ENCODE data around the gene NIBAN1.

The NIBAN1 gene

DNA sequence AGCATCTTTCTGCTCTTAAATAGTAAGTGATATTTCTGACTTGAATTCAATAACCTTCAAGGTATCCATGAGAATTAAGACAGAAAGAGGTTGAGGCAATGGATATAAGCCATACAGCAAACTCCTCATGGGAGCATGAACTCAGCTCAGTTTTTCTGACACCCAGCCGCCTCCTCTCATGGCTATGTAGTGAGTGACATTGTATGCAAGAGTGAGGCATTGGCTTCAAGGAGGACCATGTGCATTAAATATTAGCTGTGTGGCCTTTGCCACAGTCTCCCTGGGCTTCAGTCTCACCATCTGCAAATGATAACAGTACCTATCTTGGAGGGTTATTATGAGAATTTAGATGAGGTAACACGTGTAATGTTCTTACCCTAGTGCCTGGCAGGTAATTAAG is 23.4 kb downstream of the NIBAN1 start:
- no peak overlapping the region for H3K4me3 ChIP-seq (IDR thresholded peaks at IDR 0.05; ENCODE audit: insufficient read depth, low read depth, low read length)
- no peak overlapping the region for H3K9ac ChIP-seq
- no peak overlapping the region for H2AFZ ChIP-seq (ENCODE audit: low read depth)
- no peaks in the 10 kb centered on the region for H3K36me3 ChIP-seq (ENCODE audit: insufficient read depth)
- TF ChIP-seq, protein P1, sequence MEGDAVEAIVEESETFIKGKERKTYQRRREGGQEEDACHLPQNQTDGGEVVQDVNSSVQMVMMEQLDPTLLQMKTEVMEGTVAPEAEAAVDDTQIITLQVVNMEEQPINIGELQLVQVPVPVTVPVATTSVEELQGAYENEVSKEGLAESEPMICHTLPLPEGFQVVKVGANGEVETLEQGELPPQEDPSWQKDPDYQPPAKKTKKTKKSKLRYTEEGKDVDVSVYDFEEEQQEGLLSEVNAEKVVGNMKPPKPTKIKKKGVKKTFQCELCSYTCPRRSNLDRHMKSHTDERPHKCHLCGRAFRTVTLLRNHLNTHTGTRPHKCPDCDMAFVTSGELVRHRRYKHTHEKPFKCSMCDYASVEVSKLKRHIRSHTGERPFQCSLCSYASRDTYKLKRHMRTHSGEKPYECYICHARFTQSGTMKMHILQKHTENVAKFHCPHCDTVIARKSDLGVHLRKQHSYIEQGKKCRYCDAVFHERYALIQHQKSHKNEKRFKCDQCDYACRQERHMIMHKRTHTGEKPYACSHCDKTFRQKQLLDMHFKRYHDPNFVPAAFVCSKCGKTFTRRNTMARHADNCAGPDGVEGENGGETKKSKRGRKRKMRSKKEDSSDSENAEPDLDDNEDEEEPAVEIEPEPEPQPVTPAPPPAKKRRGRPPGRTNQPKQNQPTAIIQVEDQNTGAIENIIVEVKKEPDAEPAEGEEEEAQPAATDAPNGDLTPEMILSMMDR (conservative IDR thresholded peaks at IDR 0.05; ENCODE audit: low read depth, low read length), result no peak
- no peaks in the 10 kb centered on the region for H4K20me1 ChIP-seq (ENCODE audit: insufficient read depth)
- peaks cover 10% of the 10 kb centered on the region for H3K4me1 ChIP-seq (ENCODE audit: low read depth, poor library complexity, severe bottlenecking)
- H3K4me2 ChIP-seq, result no peak overlapping the region
- no peak overlapping the region for H3K27ac ChIP-seq
- no peaks in the 10 kb centered on the region; the same call in 1 of the 2 replicates for H3K79me2 ChIP-seq (ENCODE audit: insufficient read depth, low read depth)
- H3K27me3 ChIP-seq (ENCODE audit: insufficient read depth, low read depth), result no peaks in the 10 kb centered on the region

GRCh38 chr1:184950227-184950626 is 24.1 kb downstream of the NIBAN1 start:
- no peak overlapping the region for H3K4me2 ChIP-seq
- TF ChIP-seq, protein P1 (conservative IDR thresholded peaks at IDR 0.05; ENCODE audit: low read depth, low read length), result no peak

DNA sequence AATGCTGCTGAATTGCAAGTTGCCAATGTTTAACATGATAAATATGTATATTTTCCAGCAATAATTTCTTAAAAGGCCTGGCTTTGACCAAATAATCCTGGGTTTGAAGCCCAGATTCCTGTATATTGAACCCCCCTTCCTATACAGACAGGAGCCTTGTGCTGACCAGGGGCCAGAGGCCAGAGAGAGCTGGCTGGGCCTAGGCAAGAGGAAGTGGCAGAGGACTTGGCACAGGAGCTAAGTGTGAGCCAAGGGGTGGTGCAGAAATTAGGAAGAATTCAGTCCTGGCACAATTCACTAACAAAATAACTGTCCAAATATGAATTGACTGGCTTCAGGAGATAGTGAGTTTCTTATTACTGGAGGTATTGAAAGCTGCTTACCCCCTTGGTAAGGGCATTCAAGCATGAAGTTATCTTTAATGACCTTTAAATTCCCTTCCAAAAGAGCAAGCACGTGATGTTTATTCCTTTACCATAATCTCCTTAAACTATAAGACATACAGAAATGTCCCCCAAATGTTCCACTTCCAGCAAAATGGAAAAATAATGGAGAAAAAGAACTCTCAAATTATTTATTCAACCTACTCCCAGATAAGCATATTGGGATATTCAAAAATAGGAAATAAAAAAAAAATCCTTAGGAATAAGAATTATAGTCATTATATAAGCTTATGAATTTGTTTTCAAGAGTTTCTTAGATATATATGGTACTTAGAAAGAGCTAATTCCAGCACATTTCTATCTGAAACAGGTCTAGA is 26.6 kb downstream of the NIBAN1 start:
- no peak overlapping the region for H2AFZ ChIP-seq (ENCODE audit: low read depth)
- no peaks in the 10 kb centered on the region for H4K20me1 ChIP-seq (ENCODE audit: insufficient read depth)
- no peak overlapping the region for H3K4me3 ChIP-seq (IDR thresholded peaks at IDR 0.05; ENCODE audit: insufficient read depth, low read depth, low read length)
- no peaks in the 10 kb centered on the region for H3K27me3 ChIP-seq (ENCODE audit: insufficient read depth, low read depth)
- peaks cover 15% of the 10 kb centered on the region for H3K4me1 ChIP-seq (ENCODE audit: low read depth, poor library complexity, severe bottlenecking)
- no peaks in the 10 kb centered on the region for H3K36me3 ChIP-seq (ENCODE audit: insufficient read depth)
- no peak overlapping the region for H3K4me2 ChIP-seq
- H3K27ac ChIP-seq, result no peak overlapping the region
- no peaks in the 10 kb centered on the region; the same call in 1 of the 2 replicates for H3K79me2 ChIP-seq (ENCODE audit: insufficient read depth, low read depth)
- H3K9ac ChIP-seq, result no peak overlapping the region
- TF ChIP-seq, protein P1 (conservative IDR thresholded peaks at IDR 0.05; ENCODE audit: low read depth, low read length), result no peak

More at GRCh38 chr1:184950227-184950626, 24.1 kb downstream of the NIBAN1 start:
- Histone ChIP-seq H3K27ac (no peak overlapping the region), H3K36me3 (ENCODE audit: insufficient read depth) (no peaks in the 10 kb centered on the region), H3K27me3 (ENCODE audit: insufficient read depth, low read depth) (no peaks in the 10 kb centered on the region), H2AFZ (ENCODE audit: low read depth) (no peak overlapping the region), H3K9ac (no peak overlapping the region), H3K4me3 (IDR thresholded peaks at IDR 0.05; ENCODE audit: insufficient read depth, low read depth, low read length) (no peak overlapping the region), H3K79me2 (ENCODE audit: insufficient read depth, low read depth) (no peaks in the 10 kb centered on the region; the same call in 1 of the 2 replicates), H3K4me1 (ENCODE audit: low read depth, poor library complexity, severe bottlenecking) (peaks cover 14% of the 10 kb centered on the region), H4K20me1 (ENCODE audit: insufficient read depth) (no peaks in the 10 kb centered on the region)

- TF ChIP-seq, protein P1 (conservative IDR thresholded peaks at IDR 0.05; ENCODE audit: low read depth, low read length), result no peak
- Histone ChIP-seq H3K36me3 (ENCODE audit: insufficient read depth) (no peaks in the 10 kb centered on the region), H4K20me1 (ENCODE audit: insufficient read depth) (no peaks in the 10 kb centered on the region), H3K27me3 (ENCODE audit: insufficient read depth, low read depth) (no peaks in the 10 kb centered on the region), H3K4me2 (no peak overlapping the region; the same call in 1 of the 2 replicates), H3K9ac (no peak overlapping the region), H3K4me3 (IDR thresholded peaks at IDR 0.05; ENCODE audit: insufficient read depth, low read depth, low read length) (no peak overlapping the region), H2AFZ (ENCODE audit: low read depth) (no peak overlapping the region), H3K4me1 (ENCODE audit: low read depth, poor library complexity, severe bottlenecking) (peaks cover 15% of the 10 kb centered on the region), H3K27ac (no peak overlapping the region), H3K79me2 (ENCODE audit: insufficient read depth, low read depth) (no peaks in the 10 kb centered on the region; the same call in 1 of the 2 replicates)
These were observed 28.5 kb downstream of the NIBAN1 start for GRCh38 chr1:184945678-184946412.
